NOMO-1 (cell line): ENCODE data around the gene LRRC8A.
"Not testable (repeated sequence)": the region's sequence is repeated elsewhere in the genome, so short reads cannot be mapped to it uniquely, and the experiment has no call there.

Experiments used
- DNase-seq, 2 experiments: peaks; one replicate each; lab custom pipeline; 2025; ENCODE audit not compliant: unreplicated experiment in 2 of 2; lab: John Stamatoyannopoulos, UW

The LRRC8A gene

GRCh38 chr9:128947277-128947526, 65.3 kb downstream of the LRRC8A start:
- DNase-seq, result no peak

- DNase-seq, result peak; percentile 84 to 95
Measured at GRCh38 chr9:128947527-128948301, 65.8 kb downstream of the LRRC8A start, which contains the start of the genes DOLK and NUP188. Gene DOLK, minus strand, starts transcription at chr9:128947603. Its CDS starts 300 bp downstream, at chr9:128947303. Gene NUP188, plus strand, starts transcription at chr9:128947699. Its CDS starts 21 bp downstream, at chr9:128947720.

- DNase-seq, result not testable (repeated sequence)
Measured at GRCh38 chr9:128961403-128961802, 79.5 kb downstream of the LRRC8A start.
